Aorta (tissue), 5 donors: ENCODE measurements around the gene RNF144B. TPM values are rescaled to one million over a fixed set of nuclear protein-coding genes. Genes with fewer than 3 reads are reported as not detected.

Source experiments
- ATAC-seq: fragments of 200-7000 bp; cut with Tn5 transposase; one replicate; pipeline ENCODE4 v1.9.1; 2022; ENCODE audit warnings: moderate library complexity; ENCODE audit not compliant: low FRiP score
- DNase-seq, 2 donors: peaks; one replicate each; pipeline ENCODE4 v3.0.0-alpha.2; 2020
- H3K27ac ChIP-seq, 2 donors: one replicate each; pipeline ENCODE4 v1.5.1; 2013; ENCODE audit warnings: low read length in 2 of 2, mild to moderate bottlenecking in 2 of 2, moderate library complexity in 2 of 2, control low read depth in 1 of 2, inconsistent platforms in 1 of 2, low read depth in 1 of 2
- H3K27me3 ChIP-seq, 2 donors: one replicate each; pipeline ENCODE4 v1.6.1; 2013; ENCODE audit warnings: control low read depth in 1 of 2, low read length in 1 of 2, mild to moderate bottlenecking in 1 of 2, moderate library complexity in 1 of 2; ENCODE audit not compliant: insufficient read depth in 2 of 2, control insufficient read depth in 1 of 2
- H3K36me3 ChIP-seq, 2 donors: one replicate each; pipeline ENCODE4 v1.6.1; 2013; ENCODE audit warnings: control low read depth in 1 of 2, low read length in 1 of 2, mild to moderate bottlenecking in 1 of 2; ENCODE audit not compliant: insufficient read depth in 2 of 2, control insufficient read depth in 1 of 2
- H3K4me1 ChIP-seq, 2 donors: one replicate each; pipeline ENCODE4 v1.6.1; 2013; ENCODE audit warnings: low read length in 2 of 2, control low read depth in 1 of 2, mild to moderate bottlenecking in 1 of 2, moderate library complexity in 1 of 2; ENCODE audit not compliant: insufficient read depth in 2 of 2, control insufficient read depth in 1 of 2
- H3K4me3 ChIP-seq, 2 donors: one replicate each; pipeline ENCODE4 v1.5.1; 2013; ENCODE audit warnings: low read length in 2 of 2, control low read depth in 1 of 2, mild to moderate bottlenecking in 1 of 2
- H3K9me3 ChIP-seq: one replicate; pipeline ENCODE4 v1.6.1; 2013; ENCODE audit warnings: mild to moderate bottlenecking, low read length; ENCODE audit not compliant: control insufficient read depth
- WGBS, 2 donors: extraction: QIAGEN DNeasy Blood & Tissue Kit; methylation state at CpG; one replicate each; pipeline ENCODE4 v1.1.7; 2013; 5-methylcytosine and 5-hydroxymethylcytosine counted together
- intact Hi-C, 2 donors: fragments of 100-400 bp; cut with DNase I; formaldehyde crosslinking; loops; one replicate each; pipeline versions ENCODE4 v1.14.2 to v1.15.0; 2022
- polyA plus RNA-seq, 2 donors: library from polyadenylated mRNA; stranded (reverse); fragments of 200-250 nt; gene quantifications; one replicate each; pipeline ENCODE4 v1.2.3, GENCODE V29; 2013
- total RNA-seq, 2 donors: library from RNA; stranded (reverse); fragmentation: NEBNext Ultra II Directional; extraction: Animal tissue kit (Norgen Biotek cat#: 25700); gene quantifications; one replicate each; pipeline ENCODE4 v1.2.1, GENCODE V29; 2021
- donor health status: healthy with polysubstance abuse.
- donor health status: Bipolar disorder and iron deficiency.
- donor health status: DM: no; HTN: no; CAD: no.
- donor health status: DM: no; HTN: no; CAD: no.
- donor health status: DM: yes; HTN: yes; CAD: no.

The RNF144B gene
- total and polyA plus RNA-seq, 4 donors = 4.9 to 35.9 (median 15.2) TPM

DNA sequence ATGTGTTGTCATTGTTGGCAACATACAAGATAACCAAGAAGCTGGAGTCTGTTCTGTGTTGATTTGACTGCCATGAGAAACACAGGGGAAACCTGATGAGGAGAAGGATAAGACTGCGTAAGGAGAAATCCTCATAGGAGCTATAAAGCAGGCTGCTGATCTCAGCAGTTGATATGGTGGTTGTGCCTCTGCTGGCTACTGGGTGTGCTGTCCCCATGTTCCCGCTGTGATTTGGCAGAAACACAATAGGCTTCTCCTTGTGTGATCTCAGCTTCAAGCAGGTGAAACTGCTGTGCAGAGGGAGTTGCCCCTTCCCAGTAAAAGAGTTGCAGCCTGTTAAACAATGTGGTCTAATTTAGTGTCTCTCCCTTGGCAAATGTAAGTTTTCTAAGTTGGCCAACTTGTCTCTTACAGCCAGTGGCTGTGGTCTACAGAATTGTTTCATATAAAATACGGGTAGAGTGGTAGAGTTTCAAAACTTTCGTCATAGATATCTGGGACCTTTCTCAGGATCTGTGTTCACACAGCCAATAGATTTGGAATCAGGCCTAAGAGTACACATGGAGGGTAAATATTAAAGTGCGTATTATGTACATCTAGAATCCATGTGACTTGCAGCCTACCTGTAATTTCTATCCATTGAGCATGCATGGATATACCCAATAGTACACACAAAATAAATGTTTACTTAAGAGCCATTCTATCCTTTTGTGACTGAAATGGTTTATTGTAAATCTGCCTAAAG is 78.4 kb downstream of the RNF144B start:
- no peak overlapping the region for H3K4me3 ChIP-seq
- H3K27me3 ChIP-seq = no peaks in the 10 kb centered on the region
- H3K36me3 ChIP-seq = peaks cover 0 to 2% of the 10 kb centered on the region in 2 donors
- no peak overlapping the region for H3K27ac ChIP-seq
- 87 to 93% methylated on average over 5 of the region's 5 CpGs for WGBS, 2 donors
- DNase-seq (no peak), ATAC-seq (no peak)
- H3K4me1 ChIP-seq = peaks cover 0 to 4% of the 10 kb centered on the region in 2 donors
- intact Hi-C loops = no loop called here
- no peaks in the 10 kb centered on the region for H3K9me3 ChIP-seq

GRCh38 chr6:18467741-18468502 is 80.8 kb downstream of the RNF144B start:
- no peaks in the 10 kb centered on the region for H3K27me3 ChIP-seq
- H3K36me3 ChIP-seq = peaks cover 0 to 2% of the 10 kb centered on the region in 2 donors
- 31% methylated on average over 5 of the region's 5 CpGs for WGBS, 2 donors
- H3K4me3 ChIP-seq = no peak overlapping the region
- DNase-seq (no peak), ATAC-seq (no peak)
- no peaks in the 10 kb centered on the region for H3K9me3 ChIP-seq
- no peak overlapping the region for H3K27ac ChIP-seq
- H3K4me1 ChIP-seq = peaks cover 0 to 4% of the 10 kb centered on the region in 2 donors
- intact Hi-C loops = no loop called here

DNA sequence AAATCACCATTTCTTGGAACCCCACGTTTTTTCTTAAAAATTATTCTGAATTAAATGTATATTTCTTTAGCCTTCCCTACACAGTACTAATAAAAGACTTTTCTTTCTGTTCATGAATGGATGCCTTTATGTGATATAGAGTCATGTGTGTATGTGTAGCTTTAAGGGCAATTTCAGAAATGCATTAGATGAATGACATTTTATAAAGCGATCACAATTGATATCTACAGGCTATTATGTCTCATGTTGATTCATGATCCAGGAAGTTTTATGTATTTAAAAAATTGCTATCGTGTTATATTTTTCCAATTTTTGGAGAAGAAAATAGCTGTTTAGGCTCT is 81.3 kb downstream of the RNF144B start:
- WGBS, 2 donors = 47 to 55% methylated on average over 3 of the region's 3 CpGs
- intact Hi-C loops = no loop called here

DNA sequence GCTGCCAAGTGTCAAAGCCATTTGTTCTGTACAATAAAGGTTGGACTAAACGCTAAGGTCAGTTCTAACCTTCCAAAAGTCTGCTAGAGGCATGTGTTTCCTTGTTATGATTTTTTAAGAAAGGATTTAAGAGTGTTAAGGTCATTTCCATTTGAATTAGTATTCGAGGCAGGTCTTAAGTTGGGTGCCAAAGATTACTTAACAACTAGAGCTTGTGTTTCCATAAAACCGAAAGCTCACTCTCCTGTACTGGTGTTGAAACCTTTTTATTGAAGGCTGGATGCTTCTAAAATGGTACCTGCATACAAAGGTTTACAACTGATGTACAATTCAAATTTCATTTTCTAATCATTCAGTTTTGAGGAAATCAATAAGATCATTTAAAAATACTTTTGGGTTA is 82.4 kb downstream of the RNF144B start:
- intact Hi-C loops = no loop called here
- DNase-seq (no peak), ATAC-seq (no peak)
- WGBS, 2 donors = 13 to 21% methylated on average over 3 of the region's 3 CpGs
- no peaks in the 10 kb centered on the region for H3K9me3 ChIP-seq
- H3K27ac ChIP-seq = no peak overlapping the region
- H3K4me1 ChIP-seq = peaks cover 0 to 4% of the 10 kb centered on the region in 2 donors
- H3K4me3 ChIP-seq = no peak overlapping the region
- H3K27me3 ChIP-seq = no peaks in the 10 kb centered on the region
- H3K36me3 ChIP-seq = no peaks in the 10 kb centered on the region

More for the DNA sequence above, 81.3 kb downstream of the RNF144B start:
- Histone ChIP-seq H3K36me3 (no peaks in the 10 kb centered on the region), H3K27me3 (no peaks in the 10 kb centered on the region), H3K4me3 (no peak overlapping the region), H3K4me1 (peaks cover 0 to 4% of the 10 kb centered on the region in 2 donors), H3K27ac (no peak overlapping the region), H3K9me3 (no peaks in the 10 kb centered on the region)
- DNase-seq = no peak
- ATAC-seq = no peak

DNA sequence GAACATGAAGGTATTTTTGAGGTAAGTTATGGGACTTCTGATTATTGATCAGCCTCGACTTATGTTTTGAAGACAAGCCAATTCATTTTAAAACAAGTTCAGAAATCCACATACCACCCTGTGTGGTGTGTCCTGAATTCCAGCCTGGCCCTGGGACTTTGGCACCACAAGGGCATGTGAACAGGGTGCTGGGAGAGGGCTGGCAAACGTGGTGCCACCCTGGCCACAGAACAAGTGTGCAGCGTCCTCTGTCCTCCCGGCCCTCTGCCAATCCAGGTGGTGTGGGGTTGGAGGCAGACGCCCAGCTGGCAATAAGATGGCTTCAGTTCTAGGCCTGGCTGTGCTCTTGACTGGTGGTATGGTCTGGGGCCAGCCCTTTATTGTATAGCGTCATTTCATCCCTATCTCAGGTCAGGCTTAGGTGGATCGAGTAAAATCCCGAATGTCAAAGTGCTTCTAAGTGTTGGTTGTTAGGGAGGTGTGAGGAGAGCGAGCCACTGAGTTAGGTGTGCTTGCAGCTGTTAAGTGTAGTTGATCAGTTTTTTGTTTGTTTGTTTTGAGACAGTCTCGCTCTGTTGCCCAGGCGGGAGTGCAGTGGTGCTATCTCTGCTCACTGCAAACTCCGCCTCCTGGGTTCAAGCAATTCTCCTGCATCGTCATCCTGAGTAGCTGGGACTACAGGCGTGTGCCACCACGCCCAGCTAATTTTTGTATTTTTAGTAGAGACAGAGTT is 84.2 kb downstream of the RNF144B start:
- H3K4me1 ChIP-seq = peaks cover 0 to 4% of the 10 kb centered on the region in 2 donors
- WGBS, 2 donors = 82 to 86% methylated on average over 15 of the region's 15 CpGs
- ATAC-seq (no peak), DNase-seq (no peak)
- no peaks in the 10 kb centered on the region for H3K27me3 ChIP-seq
- intact Hi-C loops = no loop called here
- H3K4me3 ChIP-seq = no peak overlapping the region
- H3K36me3 ChIP-seq = no peaks in the 10 kb centered on the region
- H3K27ac ChIP-seq = no peak overlapping the region
- H3K9me3 ChIP-seq = no peaks in the 10 kb centered on the region

GRCh38 chr6:18472941-18473340 is 85.8 kb downstream of the RNF144B start:
- peaks cover 0 to 2% of the 10 kb centered on the region in 2 donors for H3K4me1 ChIP-seq
- no peaks in the 10 kb centered on the region for H3K9me3 ChIP-seq
- H3K27ac ChIP-seq = no peak overlapping the region
- no peak for DNase-seq
- H3K4me3 ChIP-seq = no peak overlapping the region
- intact Hi-C loops = no loop called here
- no peaks in the 10 kb centered on the region for H3K36me3 ChIP-seq
- H3K27me3 ChIP-seq = no peaks in the 10 kb centered on the region
- ATAC-seq = no peak
- 90 to 94% methylated on average over 2 of the region's 2 CpGs for WGBS, 2 donors

DNA sequence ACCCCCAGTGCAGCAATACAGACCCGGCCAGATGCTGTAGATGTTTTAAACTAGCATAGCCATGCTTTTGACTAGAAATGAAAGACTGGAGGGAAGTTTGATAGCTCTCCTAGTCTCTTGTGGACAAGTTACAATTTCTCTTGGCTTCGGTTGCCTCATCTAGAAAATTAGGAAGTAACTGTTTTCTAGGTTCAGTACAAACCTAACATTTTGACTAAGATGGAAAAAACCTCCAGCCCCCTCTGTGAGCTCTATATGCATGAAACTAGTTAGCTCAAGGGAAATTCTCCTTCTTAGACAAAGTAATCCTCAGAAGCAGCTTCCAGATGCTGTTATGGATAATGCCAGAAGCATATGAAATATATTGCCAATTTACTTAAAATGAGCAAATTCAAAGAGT is 86.6 kb downstream of the RNF144B start:
- H3K9me3 ChIP-seq = no peaks in the 10 kb centered on the region
- no peak overlapping the region for H3K27ac ChIP-seq
- no peak for ATAC-seq
- DNase-seq = no peak
- intact Hi-C loops = no loop called here
- H3K36me3 ChIP-seq = no peaks in the 10 kb centered on the region
- no peaks in the 10 kb centered on the region for H3K27me3 ChIP-seq
- 79 to 87% methylated on average over 2 of the region's 2 CpGs for WGBS, 2 donors
- no peak overlapping the region for H3K4me3 ChIP-seq
- no peaks in the 10 kb centered on the region for H3K4me1 ChIP-seq

DNA sequence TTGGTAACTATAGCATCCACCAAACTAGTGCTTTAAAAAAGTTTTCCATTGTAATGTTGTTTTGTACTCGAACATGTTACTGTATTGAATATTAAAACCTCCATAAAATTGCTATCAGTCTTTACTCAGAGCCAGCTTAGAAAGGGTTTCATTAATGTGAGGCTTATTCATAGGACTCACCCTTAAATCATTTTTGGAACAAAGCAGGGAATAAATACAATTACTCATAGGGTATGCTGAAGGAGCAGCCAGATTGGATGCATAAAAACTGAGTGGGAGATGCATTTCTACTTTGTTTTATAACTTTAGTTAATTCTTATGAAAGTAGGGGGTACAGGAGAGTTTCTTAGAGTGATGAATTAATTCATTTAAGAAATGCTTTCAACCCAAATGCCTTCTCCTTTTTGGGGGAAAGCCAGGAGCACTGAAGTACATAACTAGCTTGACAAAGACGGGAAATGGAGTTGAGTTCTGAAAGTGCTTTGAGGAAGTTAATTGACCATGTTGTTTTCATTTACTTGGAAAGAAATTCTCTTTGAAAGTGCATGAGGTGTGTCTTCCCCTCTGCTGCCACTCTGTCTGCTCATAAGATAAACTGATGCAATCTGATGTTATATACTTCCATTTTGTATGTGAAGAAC is 90.3 kb downstream of the RNF144B start:
- Histone ChIP-seq H3K27me3 (no peaks in the 10 kb centered on the region), H3K4me3 (no peak overlapping the region), H3K27ac (no peak overlapping the region), H3K4me1 (no peaks in the 10 kb centered on the region), H3K36me3 (no peaks in the 10 kb centered on the region), H3K9me3 (no peaks in the 10 kb centered on the region)
- ATAC-seq (no peak), DNase-seq (no peak)
- WGBS, 2 donors = 60 to 66% methylated on average over 2 of the region's 2 CpGs
- intact Hi-C loops = no loop called here
